Thoracic aorta (tissue), 2 donors: ENCODE measurements around the gene EEF1G. TPM values are rescaled to one million over a fixed set of nuclear protein-coding genes. Genes with fewer than 3 reads are reported as not detected.

ENCODE experiments used
- ATAC-seq: fragments of 150-250 bp; one replicate; pipeline ENCODE4 v1.8.0; 2017; ENCODE audit warnings: low read depth; ENCODE audit not compliant: insufficient number of reproducible peaks, low FRiP score
- DNase-seq: peaks from one replicate; pipeline ENCODE4 v3.0.0-alpha.2; 2020; ENCODE audit warnings: low spot score
- H3K27ac ChIP-seq, 2 donors: fragments of 200-600 bp; sonication (generic); 1 replicate in 1 of 2; 2 replicates in 1 of 2; pipeline ENCODE4 v1.5.1; 2016; ENCODE audit warnings: mild to moderate bottlenecking in 2 of 2, moderate library complexity in 2 of 2
- H3K27me3 ChIP-seq: fragments of 200-600 bp; sonication (generic); replicated peaks from 2 replicates; pipeline ENCODE4 v1.6.0; 2016; ENCODE audit warnings: mild to moderate bottlenecking; ENCODE audit not compliant: insufficient read depth
- H3K36me3 ChIP-seq: fragments of 200-600 bp; sonication (generic); one replicate; pipeline ENCODE4 v1.5.1; 2016
- H3K4me1 ChIP-seq, 2 donors: fragments of 200-600 bp; sonication (generic); 1 replicate in 1 of 2; 2 replicates in 1 of 2; pipeline versions ENCODE4 v1.5.1 to v1.6.0; 2016; ENCODE audit warnings: low read depth in 2 of 2, mild to moderate bottlenecking in 1 of 2; ENCODE audit not compliant: control insufficient read depth in 1 of 2
- H3K4me3 ChIP-seq: fragments of 200-600 bp; sonication (generic); 2 replicates; pipeline ENCODE4 v1.5.1; 2016; ENCODE audit warnings: mild to moderate bottlenecking
- H3K9me3 ChIP-seq: fragments of 200-600 bp; sonication (generic); 2 replicates; pipeline ENCODE4 v1.5.1; 2016
- CTCF ChIP-seq: fragments of 200-600 bp; sonication (generic); IDR thresholded peaks from one replicate; pipeline ENCODE4 v1.5.1; 2019; ENCODE audit warnings: antibody characterized with exemption
- total RNA-seq, 2 donors: library from RNA; depleted of rRNA; stranded (reverse); fragments of >200 nt; gene quantifications; one replicate each; pipeline versions ENCODE4 v1.1.0 to v1.2.3, GENCODE V29; 2016

Gene EEF1G
- total RNA-seq, 2 donors from 2014 or later, result 719 to 780 TPM

GRCh38 chr11:62544581-62545436 is 28.9 kb downstream of the EEF1G start:
- TF ChIP-seq CTCF, result no peak
- Histone ChIP-seq H3K4me1 (peaks cover 50 to 67% of the 10 kb centered on the region in 2 donors), H3K36me3 (no peaks in the 10 kb centered on the region), H3K4me3 (peak overlapping the region; percentile 91), H3K27ac (peak overlapping the region; percentile 98), H3K9me3 (no peaks in the 10 kb centered on the region), H3K27me3 (no peaks in the 10 kb centered on the region)
- ATAC-seq (no peak), DNase-seq (no peak)

GRCh38 chr11:62543680-62544444 is 29.8 kb downstream of the EEF1G start:
- Histone ChIP-seq H3K4me1 (peaks cover 49 to 66% of the 10 kb centered on the region in 2 donors), H3K9me3 (no peaks in the 10 kb centered on the region), H3K27me3 (no peaks in the 10 kb centered on the region), H3K36me3 (no peaks in the 10 kb centered on the region), H3K4me3 (peak overlapping the region; percentile 91), H3K27ac (peak overlapping the region; percentile 98)
- no peak for ATAC-seq
- DNase-seq, result no peak
- no peak for TF ChIP-seq CTCF

- Histone ChIP-seq H3K4me3 (peak overlapping the region; percentile 91), H3K9me3 (no peaks in the 10 kb centered on the region), H3K27ac (peak overlapping the region; percentile 98), H3K27me3 (no peaks in the 10 kb centered on the region), H3K4me1 (peaks cover 49 to 66% of the 10 kb centered on the region in 2 donors), H3K36me3 (no peaks in the 10 kb centered on the region)
- ATAC-seq (no peak), DNase-seq (no peak)
- TF ChIP-seq CTCF, result peak; percentile 100
Measured at GRCh38 chr11:62542750-62543567, 30.7 kb downstream of the EEF1G start.

GRCh38 chr11:62542111-62542745 is 31.5 kb downstream of the EEF1G start:
- no peaks in the 10 kb centered on the region for H3K9me3 ChIP-seq
- H3K27me3 ChIP-seq, result no peaks in the 10 kb centered on the region
- no peaks in the 10 kb centered on the region for H3K36me3 ChIP-seq
- H3K4me3 ChIP-seq, result peak overlapping the region; percentile 91
- H3K27ac ChIP-seq, result peak overlapping the region; percentile 98
- DNase-seq, result no peak
- no peak for TF ChIP-seq CTCF
- H3K4me1 ChIP-seq, result peaks cover 50 to 66% of the 10 kb centered on the region in 2 donors
- ATAC-seq, result no peak
